DOHH2 (cell line): ENCODE measurements around the gene PKP4.

Source experiments
- H3F3A ChIP-seq: fragments of 200-600 bp; sonication (generic), shearing (Covaris generic); 2 replicates; pipeline ENCODE4 v1.6.0; 2016; ENCODE audit warnings: antibody characterized with exemption, mild to moderate bottlenecking; ENCODE audit not compliant: control insufficient read depth, insufficient read depth
- H3K27ac ChIP-seq: fragments of 200-600 bp; sonication (generic); 2 replicates; pipeline ENCODE4 v1.5.1; 2014; ENCODE audit warnings: low read depth, mild to moderate bottlenecking, low read length, moderate library complexity
- H3K27me3 ChIP-seq: fragments of 200-600 bp; sonication (generic); 2 replicates; pipeline ENCODE4 v1.6.1; 2014; ENCODE audit warnings: mild to moderate bottlenecking, low read length, mixed read lengths; ENCODE audit not compliant: control insufficient read depth
- H3K36me3 ChIP-seq: fragments of 200-600 bp; sonication (generic); 2 replicates; pipeline ENCODE4 v1.6.1; 2014; ENCODE audit warnings: mild to moderate bottlenecking, low read length, moderate library complexity, mixed read lengths; ENCODE audit not compliant: control insufficient read depth
- H3K4me1 ChIP-seq: fragments of 200-600 bp; sonication (generic); 2 replicates; pipeline ENCODE4 v1.6.1; 2014; ENCODE audit warnings: mild to moderate bottlenecking, low read length, mixed read lengths; ENCODE audit not compliant: control insufficient read depth
- H3K4me2 ChIP-seq: fragments of 200-600 bp; sonication (generic); 2 replicates; pipeline ENCODE4 v1.6.0; 2014; ENCODE audit warnings: mild to moderate bottlenecking, low read length, moderate library complexity
- H3K4me3 ChIP-seq: fragments of 200-600 bp; sonication (generic); 2 replicates; pipeline ENCODE4 v1.5.1; 2014; ENCODE audit warnings: mild to moderate bottlenecking, low read length, mixed read lengths
- H3K79me2 ChIP-seq: fragments of 200-600 bp; sonication (generic); 2 replicates; pipeline ENCODE4 v1.6.1; 2014; ENCODE audit warnings: mild to moderate bottlenecking, low read length, mixed read lengths; ENCODE audit not compliant: control insufficient read depth
- H3K9me2 ChIP-seq: fragments of 200-600 bp; sonication (generic); replicated peaks from 2 replicates; pipeline ENCODE4 v1.6.1; 2014; ENCODE audit warnings: mild to moderate bottlenecking, low read length, mixed read lengths; ENCODE audit not compliant: control insufficient read depth
- H3K9me3 ChIP-seq: fragments of 200-600 bp; sonication (generic); 2 replicates; pipeline ENCODE4 v1.6.1; 2014; ENCODE audit warnings: antibody characterized with exemption, low read length, mixed read lengths; ENCODE audit not compliant: control insufficient read depth, insufficient read depth
- H4K20me1 ChIP-seq: fragments of 200-600 bp; sonication (generic); 2 replicates; pipeline ENCODE4 v1.6.0; 2014; ENCODE audit warnings: low read depth, mild to moderate bottlenecking, antibody characterized with exemption, low read length, moderate library complexity; ENCODE audit not compliant: control insufficient read depth, insufficient read depth
- CTCF ChIP-seq: fragments of 200-600 bp; sonication (generic); IDR thresholded peaks from one replicate; pipeline ENCODE4 v1.5.1; 2014; ENCODE audit warnings: antibody characterized with exemption, mild to moderate bottlenecking, low read depth, low read length; ENCODE audit not compliant: poor library complexity, severe bottlenecking
- EZH2phosphoT487 ChIP-seq: fragments of 200-600 bp; sonication (generic); IDR thresholded peaks from 2 replicates; pipeline ENCODE4 v1.6.1; 2017; ENCODE audit warnings: borderline replicate concordance, mild to moderate bottlenecking, antibody characterized with exemption, low read length, moderate library complexity, mixed read lengths

Gene PKP4

GRCh38 chr2:158553257-158553656 is 96.5 kb downstream of the PKP4 start:
- H3K36me3 ChIP-seq: 0 out of 2 replicates have a peak, but pooled peaks cover 4% of the 10 kb centered on the region

GRCh38 chr2:158554996-158555395 is 98.2 kb downstream of the PKP4 start:
- no peak overlapping the region for H3K4me3 ChIP-seq
- no peaks in the 10 kb centered on the region for H3K27me3 ChIP-seq
- TF ChIP-seq CTCF (no peak), EZH2phosphoT487 (no peak)
- H3K27ac ChIP-seq: no peak overlapping the region
- H3K79me2 ChIP-seq: no peaks in the 10 kb centered on the region
- no peaks in the 10 kb centered on the region for H4K20me1 ChIP-seq
- no peaks in the 10 kb centered on the region for H3K4me1 ChIP-seq
- no peaks in the 10 kb centered on the region for H3K9me3 ChIP-seq
- H3K36me3 ChIP-seq: no peaks in the 10 kb centered on the region
- H3K4me2 ChIP-seq: no peak overlapping the region
- no peaks in the 10 kb centered on the region for H3K9me2 ChIP-seq
- H3F3A ChIP-seq: no peaks in the 10 kb centered on the region

More at GRCh38 chr2:158553257-158553656, 96.5 kb downstream of the PKP4 start:
- H4K20me1 ChIP-seq: no peaks in the 10 kb centered on the region
- no peaks in the 10 kb centered on the region for H3K9me2 ChIP-seq
- TF ChIP-seq EZH2phosphoT487: no peak
- no peak for TF ChIP-seq CTCF
- no peak overlapping the region for H3K27ac ChIP-seq
- no peaks in the 10 kb centered on the region for H3F3A ChIP-seq
- H3K27me3 ChIP-seq: no peaks in the 10 kb centered on the region
- H3K79me2 ChIP-seq: no peaks in the 10 kb centered on the region
- no peaks in the 10 kb centered on the region for H3K4me1 ChIP-seq
- H3K4me2 ChIP-seq: no peak overlapping the region
- H3K4me3 ChIP-seq: no peak overlapping the region
- no peaks in the 10 kb centered on the region for H3K9me3 ChIP-seq

GRCh38 chr2:158556124-158556523 is 99.4 kb downstream of the PKP4 start:
- Histone ChIP-seq H3K4me3 (no peak overlapping the region), H3K36me3 (no peaks in the 10 kb centered on the region), H3K9me2 (no peaks in the 10 kb centered on the region), H3K4me2 (no peak overlapping the region), H4K20me1 (no peaks in the 10 kb centered on the region), H3K4me1 (no peaks in the 10 kb centered on the region), H3F3A (no peaks in the 10 kb centered on the region), H3K27ac (no peak overlapping the region), H3K9me3 (no peaks in the 10 kb centered on the region), H3K79me2 (no peaks in the 10 kb centered on the region), H3K27me3 (no peaks in the 10 kb centered on the region)
- TF ChIP-seq CTCF: no peak
- TF ChIP-seq EZH2phosphoT487: no peak

GRCh38 chr2:158557752-158558151 is 101.0 kb downstream of the PKP4 start:
- no peaks in the 10 kb centered on the region for H3K36me3 ChIP-seq
- no peaks in the 10 kb centered on the region for H3K9me2 ChIP-seq
- no peaks in the 10 kb centered on the region for H3K4me1 ChIP-seq
- H3F3A ChIP-seq: no peaks in the 10 kb centered on the region
- no peaks in the 10 kb centered on the region for H3K79me2 ChIP-seq
- no peak overlapping the region for H3K27ac ChIP-seq
- no peak for TF ChIP-seq EZH2phosphoT487
- no peak for TF ChIP-seq CTCF
- H3K27me3 ChIP-seq: no peaks in the 10 kb centered on the region
- no peaks in the 10 kb centered on the region for H3K9me3 ChIP-seq
- no peaks in the 10 kb centered on the region for H4K20me1 ChIP-seq
- no peak overlapping the region for H3K4me3 ChIP-seq
- H3K4me2 ChIP-seq: no peak overlapping the region
